Heart left ventricle (tissue), 16 donors: Measurements from ENCODE around the gene SLC38A10. TPM values are rescaled to one million over a fixed set of nuclear protein-coding genes. Genes with fewer than 3 reads are reported as not detected.

Experiments used
- ATAC-seq, 4 donors: fragments of 200-7000 bp; cut with Tn5 transposase; one replicate each; pipeline ENCODE4 v1.9.1; 2020 to 2022; ENCODE audit warnings: moderate library complexity in 4 of 4, mild to moderate bottlenecking in 3 of 4, moderate number of reproducible peaks in 1 of 4
- DNase-seq, 5 donors: peaks; one replicate each; pipeline ENCODE4 v3.0.0-alpha.2; 2020
- H3K27ac ChIP-seq, 12 donors: fragments of 200-600 bp; sonication (generic) in 4 of 12; one replicate each; pipeline versions ENCODE4 v1.5.0 to v1.8.0; 2016 to 2022; ENCODE audit warnings: mild to moderate bottlenecking in 2 of 12
- H3K27me3 ChIP-seq, 9 donors: fragments of 200-600 bp; sonication (generic) in 2 of 9; one replicate each; pipeline versions ENCODE4 v1.5.1 to v1.8.0; 2016 to 2022; ENCODE audit warnings: mild to moderate bottlenecking in 3 of 9
- H3K36me3 ChIP-seq, 9 donors: fragments of 200-600 bp; sonication (generic) in 2 of 9; one replicate each; pipeline versions ENCODE4 v1.5.0 to v1.8.0; 2018 to 2022; ENCODE audit warnings: mild to moderate bottlenecking in 2 of 9
- H3K4me1 ChIP-seq, 12 donors: fragments of 200-600 bp; sonication (generic) in 4 of 12; one replicate each; pipeline versions ENCODE4 v1.5.0 to v1.8.0; 2016 to 2022; ENCODE audit warnings: mild to moderate bottlenecking in 3 of 12
- H3K4me3 ChIP-seq, 12 donors: fragments of 200-600 bp; sonication (generic) in 4 of 12; one replicate each; pipeline versions ENCODE4 v1.5.0 to v1.8.0; 2017 to 2022; ENCODE audit warnings: mild to moderate bottlenecking in 9 of 12, moderate library complexity in 4 of 12
- H3K9me3 ChIP-seq, 12 donors: fragments of 200-600 bp; sonication (generic) in 4 of 12; one replicate each; pipeline versions ENCODE4 v1.5.0 to v1.8.0; 2016 to 2022; ENCODE audit warnings: mild to moderate bottlenecking in 1 of 12
- POLR2A ChIP-seq, 2 donors: fragments of 450-650 bp; IDR thresholded peaks; one replicate each; pipeline ENCODE4 v1.6.1; 2017; ENCODE audit warnings: antibody characterized with exemption in 2 of 2, mild to moderate bottlenecking in 2 of 2, moderate library complexity in 2 of 2
- WGBS, 4 donors: extraction: QIAGEN DNeasy Blood & Tissue Kit in 2 of 4; methylation state at CpG; one replicate each; pipeline versions ENCODE4 v1.1.5 to v1.1.7; 2013 to 2018; 5-methylcytosine and 5-hydroxymethylcytosine counted together
- intact Hi-C, 10 donors: fragments of 100-400 bp; cut with DNase I; formaldehyde crosslinking; loops; one replicate each; pipeline versions ENCODE4 v1.11.1 to v1.14.2; 2022
- polyA plus RNA-seq, 2 donors: library from polyadenylated mRNA; stranded (reverse); fragments of 200-250 nt; gene quantifications; one replicate each; pipeline ENCODE4 v1.2.3, GENCODE V29; 2013
- total RNA-seq, 9 donors: library from RNA; depleted of rRNA in 2 of 9; stranded (reverse); fragments of >200 nt in 2 of 9; fragmentation: NEBNext Ultra II Directional in 3 of 9; extraction: Animal tissue kit (Norgen Biotek cat#: 25700) in 3 of 9; gene quantifications; one replicate each; pipeline versions ENCODE4 v1.1.0 to v1.2.4, GENCODE V29; 2016 to 2023
- TF ChIP-seq, protein P1 (sequence below), 12 donors: fragments of 200-600 bp; sonication (generic) in 4 of 12; IDR thresholded peaks; one replicate each; pipeline versions ENCODE4 v1.5.0 to v1.8.0; 2018 to 2022; ENCODE audit warnings: antibody characterized with exemption in 12 of 12, mild to moderate bottlenecking in 5 of 12
- donor health status: ischemic (EF 13 %, LVEDD 7.1; RV severe dilation, severe dysfunction).
- donor health status: healthy with polysubstance abuse.
- donor health status: DM: no; HTN: yes; CAD: no.
- donor health status: DM: no; HTN: no; CAD: no.
- donor health status: ischemic (EF 25% LVEDD 6.9; RV normal size, moderate dysfunction).
- donor health status: ischemic (EF 25% LVEDD 5.7; RV mildly dilated, moderate dysfunction).
- donor health status: healthy.
- donor health status: DM: yes; HTN: yes; CAD: no.
- donor health status: ischemic (EF 35%, LVEDD 5.7; RV mildly dilated, moderate dysfunction).
- donor health status: nonischemic (EF 11% LVEDD 7.7; RV severe dilation, severe dysfunction).
- donor health status: DM: yes; HTN: yes; CAD: no.
- donor health status: PGD.
- donor health status: ischemic (EF 29% LVEDD 5.4; RV normal size, mild dysfunction).
- donor health status: nonischemic (EF 23%, LVEDD 6.1; RV moderate dilation, normal function).

Gene SLC38A10
- total and polyA plus RNA-seq, 11 donors = 27.4 to 67.7 (median 46.7) TPM

GRCh38 chr17:81328489-81328888 is 33.4 kb upstream of the SLC38A10 start:
- TF ChIP-seq POLR2A (IDR thresholded peaks at IDR 0.05) = no peak
- TF ChIP-seq, protein P1, sequence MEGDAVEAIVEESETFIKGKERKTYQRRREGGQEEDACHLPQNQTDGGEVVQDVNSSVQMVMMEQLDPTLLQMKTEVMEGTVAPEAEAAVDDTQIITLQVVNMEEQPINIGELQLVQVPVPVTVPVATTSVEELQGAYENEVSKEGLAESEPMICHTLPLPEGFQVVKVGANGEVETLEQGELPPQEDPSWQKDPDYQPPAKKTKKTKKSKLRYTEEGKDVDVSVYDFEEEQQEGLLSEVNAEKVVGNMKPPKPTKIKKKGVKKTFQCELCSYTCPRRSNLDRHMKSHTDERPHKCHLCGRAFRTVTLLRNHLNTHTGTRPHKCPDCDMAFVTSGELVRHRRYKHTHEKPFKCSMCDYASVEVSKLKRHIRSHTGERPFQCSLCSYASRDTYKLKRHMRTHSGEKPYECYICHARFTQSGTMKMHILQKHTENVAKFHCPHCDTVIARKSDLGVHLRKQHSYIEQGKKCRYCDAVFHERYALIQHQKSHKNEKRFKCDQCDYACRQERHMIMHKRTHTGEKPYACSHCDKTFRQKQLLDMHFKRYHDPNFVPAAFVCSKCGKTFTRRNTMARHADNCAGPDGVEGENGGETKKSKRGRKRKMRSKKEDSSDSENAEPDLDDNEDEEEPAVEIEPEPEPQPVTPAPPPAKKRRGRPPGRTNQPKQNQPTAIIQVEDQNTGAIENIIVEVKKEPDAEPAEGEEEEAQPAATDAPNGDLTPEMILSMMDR (IDR thresholded peaks at IDR 0.05) = no peak
- H3K36me3 ChIP-seq = no peaks in the 10 kb centered on the region
- ATAC-seq = no peak
- intact Hi-C loops = no loop called here
- no peak for DNase-seq
- H3K27me3 ChIP-seq = no peaks in the 10 kb centered on the region
- H3K4me1 ChIP-seq = peaks cover 0 to 63% (median 20%) of the 10 kb centered on the region in 12 donors
- H3K27ac ChIP-seq = peak overlapping the region in 11 of 12 donors; percentile 36 to 85 (median 73)
- WGBS, 4 donors = 66 to 72% (median 71%) methylated on average over 7 to 14 of the region's 14 CpGs
- no peak overlapping the region for H3K4me3 ChIP-seq
- H3K9me3 ChIP-seq = no peaks in the 10 kb centered on the region

DNA sequence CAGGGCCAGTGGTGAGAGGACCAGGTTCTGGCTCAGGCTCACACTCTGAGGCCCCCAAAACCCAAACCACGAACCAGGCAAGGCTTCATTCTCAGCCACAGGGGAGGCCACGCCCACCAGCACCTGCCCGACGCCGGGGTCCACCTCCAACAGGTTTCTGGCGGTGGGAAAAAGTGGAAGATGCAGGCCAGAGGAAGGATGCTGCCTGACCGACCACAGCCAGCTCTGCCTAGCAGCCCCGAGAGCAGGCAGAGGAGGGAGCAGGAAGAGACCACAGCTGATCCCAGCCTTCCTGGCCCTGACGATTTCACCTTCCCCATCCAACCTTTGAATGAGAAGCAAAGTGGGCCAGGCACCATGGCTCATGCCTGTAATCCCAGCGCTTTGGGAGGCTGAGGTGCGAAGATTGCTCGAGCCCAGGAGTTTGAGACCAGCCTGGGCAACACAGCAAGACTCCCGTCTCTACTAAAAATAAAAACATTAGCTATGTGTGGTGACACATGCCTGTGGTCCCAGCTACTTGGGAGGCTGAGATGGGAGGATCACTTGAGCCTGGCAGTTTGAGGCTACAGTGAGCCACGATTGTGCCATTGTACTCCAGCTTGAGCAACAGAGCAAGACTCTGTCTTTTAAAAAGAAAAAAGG is 30.7 kb upstream of the SLC38A10 start:
- Histone ChIP-seq H3K27me3 (no peaks in the 10 kb centered on the region), H3K27ac (no peak overlapping the region), H3K9me3 (no peaks in the 10 kb centered on the region), H3K36me3 (no peaks in the 10 kb centered on the region), H3K4me1 (peaks cover 0 to 70% (median 20%) of the 10 kb centered on the region in 12 donors), H3K4me3 (no peak overlapping the region)
- intact Hi-C loops = no loop called here
- ATAC-seq (no peak), DNase-seq (no peak)
- WGBS, 4 donors = 73 to 90% (median 82%) methylated on average over 8 to 14 of the region's 14 CpGs
- TF ChIP-seq, protein P1 (IDR thresholded peaks at IDR 0.05) = no peak
- TF ChIP-seq POLR2A (IDR thresholded peaks at IDR 0.05) = no peak

DNA sequence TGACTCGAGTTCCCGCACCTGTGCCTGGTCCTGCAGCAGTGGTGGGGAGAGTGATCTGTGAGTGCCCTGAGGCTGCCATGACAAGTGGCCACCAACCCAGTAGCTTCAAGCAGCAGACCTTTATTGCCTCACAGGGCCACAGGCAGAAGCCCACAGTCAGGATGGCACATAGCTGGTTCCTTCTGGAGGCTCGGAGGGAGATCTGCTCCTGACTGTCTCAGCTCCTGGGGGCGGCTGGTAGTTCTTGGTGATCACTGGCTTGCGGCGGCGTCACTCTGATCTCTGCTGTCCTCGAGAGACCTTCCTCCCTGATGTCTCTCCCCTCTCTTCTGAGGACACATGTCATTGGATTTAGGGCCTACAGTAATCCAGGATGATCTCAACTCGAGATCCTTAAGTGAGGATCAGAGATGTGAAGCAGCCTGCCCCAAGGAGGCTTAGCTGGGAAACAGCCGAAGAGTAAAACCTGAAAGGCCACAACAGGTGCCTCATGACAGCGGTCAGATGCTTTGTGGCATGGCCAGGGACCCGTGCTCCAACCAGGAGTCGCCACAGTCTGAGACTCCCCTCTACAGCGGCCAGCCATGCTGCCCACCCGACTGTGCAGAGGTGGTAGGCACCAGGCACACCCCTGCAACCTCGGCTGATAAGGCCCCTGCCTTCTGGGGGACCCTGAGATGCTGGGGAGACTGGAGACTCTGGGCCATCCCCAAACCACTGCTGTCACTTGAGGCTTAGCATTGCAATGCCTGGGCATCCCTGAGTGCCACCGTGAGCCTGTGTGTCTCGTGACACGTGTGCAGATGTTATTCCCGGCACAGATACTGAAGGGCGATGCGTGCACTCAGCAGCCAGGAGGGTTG is 30.0 kb upstream of the SLC38A10 start:
- TF ChIP-seq, protein P1 (IDR thresholded peaks at IDR 0.05) = no peak
- TF ChIP-seq POLR2A (IDR thresholded peaks at IDR 0.05) = no peak
- Histone ChIP-seq H3K9me3 (no peaks in the 10 kb centered on the region), H3K4me3 (no peak overlapping the region), H3K27ac (no peak overlapping the region), H3K4me1 (peaks cover 0 to 64% (median 18%) of the 10 kb centered on the region in 12 donors), H3K36me3 (no peaks in the 10 kb centered on the region), H3K27me3 (no peaks in the 10 kb centered on the region)
- ATAC-seq (no peak), DNase-seq (no peak)
- 81 to 93% (median 85%) methylated on average over 8 to 22 of the region's 22 CpGs for WGBS, 4 donors
- intact Hi-C loops = no loop called here

DNA sequence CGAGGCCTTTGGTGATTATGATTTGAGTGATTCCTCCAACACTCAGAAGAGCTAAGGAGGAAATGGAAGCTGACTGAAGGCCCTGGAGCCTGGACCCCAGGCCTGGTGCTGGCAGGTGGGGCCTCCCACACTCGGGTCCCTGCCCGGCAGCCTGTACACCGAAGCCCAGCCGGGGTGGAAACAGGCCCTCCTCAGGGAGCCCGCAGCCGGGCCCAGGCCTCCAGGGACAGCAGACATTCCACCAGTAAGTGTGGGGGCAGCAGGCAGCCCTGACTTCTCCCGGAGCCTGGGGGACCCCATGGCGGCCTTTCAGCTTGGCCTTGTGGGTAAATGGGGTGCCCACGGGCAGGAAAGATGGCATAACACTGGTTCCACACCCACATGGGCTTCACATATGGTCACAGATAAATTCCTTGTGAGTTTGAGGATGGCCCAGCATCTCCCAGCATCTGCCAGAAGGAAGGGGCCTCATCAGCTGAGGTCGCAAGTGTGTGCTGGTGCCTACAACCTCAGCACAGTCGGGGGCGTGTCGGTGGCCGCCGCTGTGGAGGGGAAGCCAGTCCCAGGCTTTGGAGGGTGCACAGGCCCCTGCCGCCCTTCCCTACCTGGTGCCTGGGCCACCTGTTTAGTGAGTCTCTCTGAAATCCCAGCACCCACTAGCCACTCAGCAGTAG is 29.2 kb upstream of the SLC38A10 start:
- H3K27me3 ChIP-seq = no peaks in the 10 kb centered on the region
- H3K36me3 ChIP-seq = no peaks in the 10 kb centered on the region
- no peak overlapping the region for H3K4me3 ChIP-seq
- H3K4me1 ChIP-seq = peaks cover 0 to 57% (median 10%) of the 10 kb centered on the region in 12 donors
- ATAC-seq (no peak), DNase-seq (no peak)
- H3K9me3 ChIP-seq = no peaks in the 10 kb centered on the region
- no peak overlapping the region for H3K27ac ChIP-seq
- intact Hi-C loops = no loop called here
- no peak for TF ChIP-seq POLR2A (IDR thresholded peaks at IDR 0.05)
- TF ChIP-seq, protein P1 (IDR thresholded peaks at IDR 0.05) = no peak
- 87 to 98% (median 91%) methylated on average over 10 to 17 of the region's 17 CpGs for WGBS, 4 donors
